PC-9 (cell line): Measurements from ENCODE around the gene TRDN. TPM values are rescaled to one million over a fixed set of nuclear protein-coding genes. Genes with fewer than 3 reads are reported as not detected.
"Not testable (repeated sequence)": the region's sequence is repeated elsewhere in the genome, so short reads cannot be mapped to it uniquely, and the experiment has no call there.

Experiments
- BruUV-seq: library from RNA; stranded (reverse); fragments of 400-500 nt; replicated peaks from 2 replicates; lab custom pipeline; 2021; lab: Mats Ljungman, UMichigan
- CTCF ChIA-PET: fragments of 300-600 bp; sonication (Branson Sonifier 250); formaldehyde crosslinking; loops from one replicate; lab custom pipeline; 2022; ENCODE audit warnings: antibody characterized with exemption; lab: Charles Lee
- POLR2A ChIA-PET: fragments of 300-600 bp; sonication (Branson Sonifier 250); formaldehyde crosslinking; loops from one replicate; lab custom pipeline; 2022; ENCODE audit warnings: antibody characterized with exemption; ENCODE audit not compliant: unreplicated experiment; lab: Charles Lee
- DNase-seq, 2 experiments: peaks; one replicate each; pipeline versions ENCODE4 v3.0.0 to v3.0.0-alpha.2; 2015 to 2022; ENCODE audit warnings: mixed read lengths in 1 of 2
- H2AFZ ChIP-seq: fragments of 200-600 bp; sonication (generic); 2 replicates; pipeline ENCODE4 v1.8.1; 2017; ENCODE audit warnings: antibody characterized with exemption
- H3F3A ChIP-seq: fragments of 200-600 bp; sonication (generic); 2 replicates; pipeline ENCODE4 v1.8.1; 2017; ENCODE audit warnings: antibody characterized with exemption, mild to moderate bottlenecking, low read depth; ENCODE audit not compliant: insufficient read depth
- H3K27ac ChIP-seq: fragments of 200-600 bp; sonication (generic); 2 replicates; pipeline ENCODE4 v1.6.1; 2016; ENCODE audit warnings: mixed run types
- H3K27me3 ChIP-seq: fragments of 200-600 bp; sonication (generic); 2 replicates; pipeline ENCODE4 v1.6.1; 2016; ENCODE audit warnings: low read depth, mixed run types; ENCODE audit not compliant: insufficient read depth
- H3K36me3 ChIP-seq: fragments of 200-600 bp; sonication (generic); 2 replicates; pipeline ENCODE4 v1.6.1; 2016; ENCODE audit warnings: low read depth, mixed run types
- H3K4me1 ChIP-seq: fragments of 200-600 bp; sonication (generic); replicated peaks from 2 replicates; pipeline ENCODE4 v1.6.1; 2016; ENCODE audit warnings: mixed run types; ENCODE audit not compliant: insufficient read depth
- H3K4me2 ChIP-seq: fragments of 200-600 bp; sonication (generic); 2 replicates; pipeline ENCODE4 v1.6.1; 2017; ENCODE audit warnings: mixed run types
- H3K4me3 ChIP-seq: fragments of 200-600 bp; sonication (generic); 2 replicates; pipeline ENCODE4 v1.6.1; 2016; ENCODE audit warnings: mixed run types
- H3K79me2 ChIP-seq: fragments of 200-600 bp; sonication (generic); 2 replicates; pipeline ENCODE4 v1.6.1; 2017; ENCODE audit warnings: low read depth, mixed run types
- H3K9me2 ChIP-seq: fragments of 200-600 bp; sonication (generic); 2 replicates; pipeline ENCODE4 v1.8.1; 2017; ENCODE audit warnings: mild to moderate bottlenecking; ENCODE audit not compliant: insufficient read depth
- H3K9me3 ChIP-seq: fragments of 200-600 bp; sonication (generic); 2 replicates; pipeline ENCODE4 v1.8.1; 2016; ENCODE audit warnings: low read depth; ENCODE audit not compliant: insufficient read depth
- H4K20me1 ChIP-seq: fragments of 200-600 bp; sonication (generic); 2 replicates; pipeline ENCODE4 v1.8.1; 2017; ENCODE audit not compliant: insufficient read depth
- CTCF ChIP-seq: fragments of 200-600 bp; sonication (generic); conservative IDR thresholded peaks from 2 replicates; pipeline ENCODE4 v1.6.1; 2017; ENCODE audit warnings: mixed run types, antibody characterized with exemption, mild to moderate bottlenecking, moderate library complexity
- EZH2 ChIP-seq: fragments of 200-600 bp; sonication (generic); IDR thresholded peaks from 2 replicates; pipeline ENCODE4 v1.8.0; 2017; ENCODE audit warnings: antibody characterized with exemption, low read depth
- intact Hi-C: fragments of 100-400 bp; cut with micrococcal nuclease; formaldehyde crosslinking; loops from one replicate; pipeline ENCODE4 v1.10.0; 2022; ENCODE audit not compliant: unreplicated experiment
- total RNA-seq: library from RNA; stranded (reverse); gene quantifications from 2 replicates; pipeline ENCODE4 v1.2.3, GENCODE V29; 2021

Gene TRDN
- total RNA-seq, 1 experiment from 2014 or later = not detected

- no TSS peak for BruUV-seq
Measured at GRCh38 chr6:123589317-123589716, 47.4 kb downstream of the TRDN start.

GRCh38 chr6:123588546-123588895, 48.2 kb downstream of the TRDN start:
- H3K9me2 ChIP-seq = no peaks in the 10 kb centered on the region; the same call in 1 of the 2 replicates
- intact Hi-C loops = no loop called here

More at GRCh38 chr6:123589317-123589716, 47.4 kb downstream of the TRDN start:
- DNase-seq = no peak
- H3K36me3 ChIP-seq = no peaks in the 10 kb centered on the region
- no peak overlapping the region for H3K4me2 ChIP-seq
- intact Hi-C loops = no loop called here
- no peak for TF ChIP-seq EZH2
- no peak for TF ChIP-seq CTCF
- no peaks in the 10 kb centered on the region for H4K20me1 ChIP-seq
- ChIA-PET POLR2A (no interaction called here), CTCF (no interaction called here)
- no peak overlapping the region for H3K4me3 ChIP-seq
- no peaks in the 10 kb centered on the region; the same call in 1 of the 2 replicates for H3K9me3 ChIP-seq
- no peaks in the 10 kb centered on the region for H3K4me1 ChIP-seq
- no peaks in the 10 kb centered on the region; the same call in 1 of the 2 replicates for H3K9me2 ChIP-seq
- H3K27me3 ChIP-seq = no peaks in the 10 kb centered on the region
- H3F3A ChIP-seq = no peaks in the 10 kb centered on the region
- no peak overlapping the region for H3K27ac ChIP-seq
- no peaks in the 10 kb centered on the region for H3K79me2 ChIP-seq
- H2AFZ ChIP-seq = no peak overlapping the region

GRCh38 chr6:123587838-123588545, 48.8 kb downstream of the TRDN start:
- Histone ChIP-seq H3K4me3 (no peak overlapping the region), H4K20me1 (no peaks in the 10 kb centered on the region), H3K9me3 (no peaks in the 10 kb centered on the region; the same call in 1 of the 2 replicates), H3K4me1 (no peaks in the 10 kb centered on the region), H3K79me2 (no peaks in the 10 kb centered on the region), H3F3A (no peaks in the 10 kb centered on the region), H2AFZ (no peak overlapping the region), H3K9me2 (no peaks in the 10 kb centered on the region; the same call in 1 of the 2 replicates), H3K36me3 (no peaks in the 10 kb centered on the region), H3K27ac (no peak overlapping the region), H3K27me3 (no peaks in the 10 kb centered on the region), H3K4me2 (no peak overlapping the region)
- BruUV-seq = no TSS peak
- ChIA-PET POLR2A (no interaction called here), CTCF (no interaction called here)
- DNase-seq = no peak
- TF ChIP-seq CTCF = no peak
- no peak for TF ChIP-seq EZH2
- intact Hi-C loops = no loop called here

More at GRCh38 chr6:123588546-123588895, 48.2 kb downstream of the TRDN start:
- DNase-seq = no peak
- Histone ChIP-seq H3K4me1 (no peaks in the 10 kb centered on the region), H2AFZ (no peak overlapping the region), H3K27me3 (no peaks in the 10 kb centered on the region), H4K20me1 (no peaks in the 10 kb centered on the region), H3K27ac (no peak overlapping the region), H3K4me3 (no peak overlapping the region), H3K4me2 (no peak overlapping the region), H3F3A (no peaks in the 10 kb centered on the region), H3K36me3 (no peaks in the 10 kb centered on the region), H3K79me2 (no peaks in the 10 kb centered on the region), H3K9me3 (no peaks in the 10 kb centered on the region; the same call in 1 of the 2 replicates)
- CTCF ChIA-PET = no interaction called here
- POLR2A ChIA-PET = no interaction called here
- no TSS peak for BruUV-seq
- TF ChIP-seq EZH2 = no peak
- TF ChIP-seq CTCF = no peak

- H3K9me2 ChIP-seq, intact Hi-C loops, H3K36me3 ChIP-seq, BruUV-seq, H3K9me3 ChIP-seq, H3K79me2 ChIP-seq, DNase-seq, H3K27ac ChIP-seq, H3K4me2 ChIP-seq, H3K27me3 ChIP-seq, H3K4me3 ChIP-seq, CTCF ChIA-PET, H2AFZ ChIP-seq, H4K20me1 ChIP-seq, H3F3A ChIP-seq, H3K4me1 ChIP-seq, POLR2A ChIA-PET: not testable (repeated sequence)
Measured at GRCh38 chr6:123587407-123587806, 49.3 kb downstream of the TRDN start.
